ENCODE measurements around the gene MPO. TPM values are rescaled to one million over a fixed set of nuclear protein-coding genes. Genes with fewer than 3 reads are reported as not detected.

The MPO gene
- total RNA-seq, 1 donor from 2014 or later = 0.35 TPM

- no peak for TF ChIP-seq CTCF (IDR thresholded peaks at IDR 0.05)
- intact Hi-C loops (cut with DNase I) = no loop called here
- Histone ChIP-seq H3K4me3 (no peak overlapping the region), H3K27ac (no peak overlapping the region), H3K9me3 (no peaks in the 10 kb centered on the region), H3K36me3 (no peaks in the 10 kb centered on the region), H3K4me1 (peaks cover 4% of the 10 kb centered on the region), H3K27me3 (peaks cover 5% of the 10 kb centered on the region)
- DNase-seq (no peak), ATAC-seq (no peak)
Measured at GRCh38 chr17:58229384-58229783, 51.4 kb downstream of the MPO start.

GRCh38 chr17:58228679-58229078 is 52.1 kb downstream of the MPO start:
- peaks cover 5% of the 10 kb centered on the region for H3K27me3 ChIP-seq
- intact Hi-C loops (cut with DNase I) = no loop called here
- no peak for TF ChIP-seq CTCF (IDR thresholded peaks at IDR 0.05)
- no peak overlapping the region for H3K4me3 ChIP-seq
- DNase-seq (no peak), ATAC-seq (no peak)
- H3K9me3 ChIP-seq = no peaks in the 10 kb centered on the region
- no peaks in the 10 kb centered on the region for H3K36me3 ChIP-seq
- peaks cover 4% of the 10 kb centered on the region for H3K4me1 ChIP-seq
- no peak overlapping the region for H3K27ac ChIP-seq

- no peaks in the 10 kb centered on the region for H3K9me3 ChIP-seq
- H3K4me3 ChIP-seq = no peak overlapping the region
- H3K4me1 ChIP-seq = peaks cover 4% of the 10 kb centered on the region
- H3K27ac ChIP-seq = no peak overlapping the region
- no peak for TF ChIP-seq CTCF (IDR thresholded peaks at IDR 0.05)
- H3K27me3 ChIP-seq = peaks cover 5% of the 10 kb centered on the region
- H3K36me3 ChIP-seq = no peaks in the 10 kb centered on the region
- DNase-seq (no peak), ATAC-seq (no peak)
- intact Hi-C loops (cut with DNase I) = no loop called here
Measured at GRCh38 chr17:58227733-58228132, 53.0 kb downstream of the MPO start.

- DNase-seq (no peak), ATAC-seq (no peak)
- TF ChIP-seq CTCF (IDR thresholded peaks at IDR 0.05) = no peak
- Histone ChIP-seq H3K4me3 (no peak overlapping the region), H3K4me1 (peaks cover 8% of the 10 kb centered on the region), H3K9me3 (no peaks in the 10 kb centered on the region), H3K36me3 (no peaks in the 10 kb centered on the region), H3K27ac (no peak overlapping the region), H3K27me3 (no peaks in the 10 kb centered on the region)
- intact Hi-C loops (cut with DNase I) = no loop called here
Measured at GRCh38 chr17:58224315-58224714, 56.4 kb downstream of the MPO start.

Other genes starting within 250 kb of the MPO start
- 37.8 TPM for gene DYNLL2, start 197.5 kb downstream of the MPO start, total RNA-seq
- gene OR4D1, start 132.6 kb downstream of the MPO start, total RNA-seq = not detected
- gene OR4D2, start 114.0 kb downstream of the MPO start, total RNA-seq = not detected
- not detected for gene EPX, start 88.2 kb downstream of the MPO start, total RNA-seq
- 15.9 TPM for gene MKS1, start 61.7 kb downstream of the MPO start, total RNA-seq
- not detected for gene LPO, start 42.4 kb downstream of the MPO start, total RNA-seq
- gene TSPOAP1, start 47.9 kb upstream of the MPO start, total RNA-seq = 21.0 TPM
- 82.4 TPM for gene SUPT4H1, start 71.3 kb upstream of the MPO start, total RNA-seq
- 7.5 TPM for gene RNF43, start 136.6 kb upstream of the MPO start, total RNA-seq
- gene HSF5, start 207.5 kb upstream of the MPO start, total RNA-seq = 0.20 TPM
- 40.9 TPM for gene MTMR4, start 233.7 kb upstream of the MPO start, total RNA-seq